GM18499 (cell line): ENCODE data around the gene RPTOR.
"Not testable (repeated sequence)": the region's sequence is repeated elsewhere in the genome, so short reads cannot be mapped to it uniquely, and the experiment has no call there.

Experiments used
- ATAC-seq: cut with Tn5 transposase; IDR thresholded peaks from one replicate; pipeline ENCODE4 v1.9.1; 2021; ENCODE audit warnings: moderate number of reproducible peaks; ENCODE audit not compliant: insufficient read depth, unreplicated experiment

Gene RPTOR

GRCh38 chr17:80544655-80545498 is at the start of gene RPTOR:
Gene RPTOR (plus strand): TSS chr17:80544838. CDS start chr17:80545630, 792 bp downstream.
- no peak for ATAC-seq

- no peak for ATAC-seq
These were observed 46.9 kb upstream of the RPTOR start for GRCh38 chr17:80497726-80498241.

GRCh38 chr17:80498242-80498919 is 46.3 kb upstream of the RPTOR start:
- ATAC-seq: no peak

GRCh38 chr17:80498920-80499410 is 45.7 kb upstream of the RPTOR start:
- ATAC-seq: no peak

GRCh38 chr17:80499560-80499959 is 45.1 kb upstream of the RPTOR start:
- ATAC-seq: no peak

GRCh38 chr17:80499961-80500665 is 44.5 kb upstream of the RPTOR start:
- ATAC-seq: no peak

GRCh38 chr17:80501741-80502577 is 42.7 kb upstream of the RPTOR start:
- no peak for ATAC-seq

- no peak for ATAC-seq
These were observed 42.1 kb upstream of the RPTOR start for GRCh38 chr17:80502578-80502877.

GRCh38 chr17:80503031-80503430 is 41.6 kb upstream of the RPTOR start:
- no peak for ATAC-seq

GRCh38 chr17:80503921-80504320 is 40.7 kb upstream of the RPTOR start:
- no peak for ATAC-seq

GRCh38 chr17:80504686-80505413 is 39.8 kb upstream of the RPTOR start:
- ATAC-seq: no peak

GRCh38 chr17:80507177-80507576 is 37.5 kb upstream of the RPTOR start:
- ATAC-seq: not testable (repeated sequence)

GRCh38 chr17:80507965-80508364 is 36.7 kb upstream of the RPTOR start:
- ATAC-seq: no peak

GRCh38 chr17:80509311-80509710 is 35.3 kb upstream of the RPTOR start:
- no peak for ATAC-seq

- ATAC-seq: no peak
These were observed 34.5 kb upstream of the RPTOR start for GRCh38 chr17:80510132-80510531.

- no peak for ATAC-seq
These were observed 33.9 kb upstream of the RPTOR start for GRCh38 chr17:80510772-80511171.

GRCh38 chr17:80511222-80512180 is 33.1 kb upstream of the RPTOR start:
- no peak for ATAC-seq

- no peak for ATAC-seq
These were observed 32.4 kb upstream of the RPTOR start for GRCh38 chr17:80512233-80512632.
